ENCODE measurements around the gene PLEKHB2. TPM values are rescaled to one million over a fixed set of nuclear protein-coding genes. Genes with fewer than 3 reads are reported as not detected.

The PLEKHB2 gene
- total RNA-seq, 2 donors from 2014 or later = 40.1 to 42.0 TPM

- Histone ChIP-seq H3K4me1 (ENCODE audit: control insufficient read depth in 1 of 2, low read depth in 2 of 2) (peaks cover 0 to 7% of the 10 kb centered on the region in 2 donors), H3K4me3 (no peak overlapping the region), H3K36me3 (peaks cover 34% of the 10 kb centered on the region), H3K27me3 (replicated peaks; ENCODE audit: insufficient read depth) (no peaks in the 10 kb centered on the region), H3K9me3 (no peaks in the 10 kb centered on the region), H3K27ac (no peak overlapping the region)
- DNase-seq (ENCODE audit: low spot score) (no peak), ATAC-seq (ENCODE audit: insufficient number of reproducible peaks, low FRiP score, low read depth) (no peak)
- no peak for TF ChIP-seq CTCF (IDR thresholded peaks at IDR 0.05)
These were observed 20.1 kb downstream of the PLEKHB2 start for GRCh38 chr2:131125195-131125757.

GRCh38 chr2:131126436-131126835 is 21.3 kb downstream of the PLEKHB2 start:
- ATAC-seq (ENCODE audit: insufficient number of reproducible peaks, low FRiP score, low read depth) (no peak), DNase-seq (ENCODE audit: low spot score) (no peak)
- H3K27ac ChIP-seq = no peak overlapping the region
- peaks cover 41% of the 10 kb centered on the region for H3K36me3 ChIP-seq
- H3K4me1 ChIP-seq (ENCODE audit: control insufficient read depth in 1 of 2, low read depth in 2 of 2) = peaks cover 0 to 7% of the 10 kb centered on the region in 2 donors
- TF ChIP-seq CTCF (IDR thresholded peaks at IDR 0.05) = no peak
- H3K9me3 ChIP-seq = no peaks in the 10 kb centered on the region
- H3K4me3 ChIP-seq = no peak overlapping the region
- H3K27me3 ChIP-seq (replicated peaks; ENCODE audit: insufficient read depth) = no peaks in the 10 kb centered on the region

GRCh38 chr2:131127076-131127475 is 21.9 kb downstream of the PLEKHB2 start:
- no peak overlapping the region for H3K27ac ChIP-seq
- H3K4me1 ChIP-seq (ENCODE audit: control insufficient read depth in 1 of 2, low read depth in 2 of 2) = peaks cover 0 to 7% of the 10 kb centered on the region in 2 donors
- peaks cover 41% of the 10 kb centered on the region for H3K36me3 ChIP-seq
- no peak for TF ChIP-seq CTCF (IDR thresholded peaks at IDR 0.05)
- DNase-seq (ENCODE audit: low spot score) (no peak), ATAC-seq (ENCODE audit: insufficient number of reproducible peaks, low FRiP score, low read depth) (no peak)
- H3K9me3 ChIP-seq = no peaks in the 10 kb centered on the region
- H3K4me3 ChIP-seq = no peak overlapping the region
- H3K27me3 ChIP-seq (replicated peaks; ENCODE audit: insufficient read depth) = no peaks in the 10 kb centered on the region

GRCh38 chr2:131127981-131128380 is 22.8 kb downstream of the PLEKHB2 start:
- no peaks in the 10 kb centered on the region for H3K27me3 ChIP-seq (replicated peaks; ENCODE audit: insufficient read depth)
- DNase-seq (ENCODE audit: low spot score) = no peak
- no peak overlapping the region for H3K4me3 ChIP-seq
- no peak for ATAC-seq (ENCODE audit: insufficient number of reproducible peaks, low FRiP score, low read depth)
- no peak overlapping the region for H3K27ac ChIP-seq
- peaks cover 41% of the 10 kb centered on the region for H3K36me3 ChIP-seq
- peaks cover 0 to 7% of the 10 kb centered on the region in 2 donors for H3K4me1 ChIP-seq (ENCODE audit: control insufficient read depth in 1 of 2, low read depth in 2 of 2)
- no peaks in the 10 kb centered on the region for H3K9me3 ChIP-seq
- no peak for TF ChIP-seq CTCF (IDR thresholded peaks at IDR 0.05)

GRCh38 chr2:131130298-131130596 is 25.1 kb downstream of the PLEKHB2 start:
- H3K27ac ChIP-seq = no peak overlapping the region
- ATAC-seq (ENCODE audit: insufficient number of reproducible peaks, low FRiP score, low read depth) = no peak
- peaks cover 41% of the 10 kb centered on the region for H3K36me3 ChIP-seq
- H3K4me1 ChIP-seq (ENCODE audit: control insufficient read depth in 1 of 2, low read depth in 2 of 2) = peaks cover 0 to under 1% of the 10 kb centered on the region in 2 donors
- no peak for DNase-seq (ENCODE audit: low spot score)
- H3K27me3 ChIP-seq (replicated peaks; ENCODE audit: insufficient read depth) = no peaks in the 10 kb centered on the region
- TF ChIP-seq CTCF (IDR thresholded peaks at IDR 0.05) = no peak
- no peak overlapping the region for H3K4me3 ChIP-seq
- no peaks in the 10 kb centered on the region for H3K9me3 ChIP-seq
